DOHH2 (cell line): ENCODE data around the gene STX8.

Experiments used
- CTCF ChIP-seq: fragments of 200-600 bp; sonication (generic); IDR thresholded peaks from one replicate; pipeline ENCODE4 v1.5.1; 2014; ENCODE audit warnings: antibody characterized with exemption, mild to moderate bottlenecking, low read depth, low read length; ENCODE audit not compliant: poor library complexity, severe bottlenecking
- EZH2phosphoT487 ChIP-seq: fragments of 200-600 bp; sonication (generic); IDR thresholded peaks from 2 replicates; pipeline ENCODE4 v1.6.1; 2017; ENCODE audit warnings: borderline replicate concordance, mild to moderate bottlenecking, antibody characterized with exemption, low read length, moderate library complexity, mixed read lengths

GRCh38 chr17:9266697-9267117 lies 308.9 kb downstream of the STX8 start:
- TF ChIP-seq EZH2phosphoT487 (no peak), CTCF (no peak)
